Right atrium auricular region (tissue), 2 donors: ENCODE measurements around the gene PTPN11. TPM values are rescaled to one million over a fixed set of nuclear protein-coding genes. Genes with fewer than 3 reads are reported as not detected.

Experiments used
- DNase-seq: peaks from one replicate; pipeline ENCODE4 v3.0.0-alpha.2; 2019; ENCODE audit warnings: low spot score
- H3K27ac ChIP-seq, 2 donors: fragments of 200-600 bp; sonication (generic); 1 replicate in 1 of 2; 2 replicates in 1 of 2; pipeline ENCODE4 v1.5.1; 2016 to 2019
- H3K27me3 ChIP-seq, 2 donors: fragments of 200-600 bp; sonication (generic); one replicate each; pipeline versions ENCODE4 v1.5.1 to v1.6.0; 2017 to 2019
- H3K36me3 ChIP-seq: fragments of 200-600 bp; sonication (generic); one replicate; pipeline ENCODE4 v1.5.1; 2016
- H3K4me1 ChIP-seq, 2 donors: fragments of 200-600 bp; sonication (generic); one replicate each; pipeline versions ENCODE4 v1.5.1 to v1.6.0; 2017 to 2019
- H3K4me3 ChIP-seq, 2 donors: fragments of 200-600 bp; sonication (generic); 1 replicate in 1 of 2; 2 replicates in 1 of 2; pipeline ENCODE4 v1.5.1; 2017 to 2019; ENCODE audit warnings: mild to moderate bottlenecking in 1 of 2, moderate library complexity in 1 of 2
- H3K9me3 ChIP-seq, 2 donors: fragments of 200-600 bp; sonication (generic); one replicate each; pipeline ENCODE4 v1.5.1; 2019
- CTCF ChIP-seq, 2 donors: fragments of 200-600 bp; sonication (generic); IDR thresholded peaks; one replicate each; pipeline ENCODE4 v1.5.1; 2019; ENCODE audit warnings: antibody characterized with exemption in 2 of 2
- total RNA-seq, 2 donors: library from RNA; depleted of rRNA; stranded (reverse); fragments of >200 nt; gene quantifications; one replicate each; pipeline ENCODE4 v1.1.0, GENCODE V29; 2016

Gene PTPN11
- total RNA-seq, 2 donors from 2014 or later, result 70.8 to 97.9 TPM

- DNase-seq, result no peak
- no peak overlapping the region for H3K4me3 ChIP-seq
- H3K36me3 ChIP-seq, result peaks cover 3% of the 10 kb centered on the region
- no peak for TF ChIP-seq CTCF (IDR thresholded peaks at IDR 0.05)
- no peak overlapping the region for H3K27ac ChIP-seq
- no peaks in the 10 kb centered on the region for H3K27me3 ChIP-seq
- no peaks in the 10 kb centered on the region for H3K9me3 ChIP-seq
- no peaks in the 10 kb centered on the region for H3K4me1 ChIP-seq
These were observed 47.3 kb downstream of the PTPN11 start for GRCh38 chr12:112466011-112466422.

GRCh38 chr12:112466835-112467234, 48.1 kb downstream of the PTPN11 start:
- no peaks in the 10 kb centered on the region for H3K27me3 ChIP-seq
- H3K4me1 ChIP-seq, result no peaks in the 10 kb centered on the region
- no peak overlapping the region for H3K4me3 ChIP-seq
- peaks cover 1% of the 10 kb centered on the region for H3K36me3 ChIP-seq
- DNase-seq, result no peak
- H3K27ac ChIP-seq, result no peak overlapping the region
- H3K9me3 ChIP-seq, result no peaks in the 10 kb centered on the region
- no peak for TF ChIP-seq CTCF (IDR thresholded peaks at IDR 0.05)

- Histone ChIP-seq H3K9me3 (no peaks in the 10 kb centered on the region), H3K4me3 (no peak overlapping the region), H3K27me3 (no peaks in the 10 kb centered on the region), H3K27ac (no peak overlapping the region), H3K36me3 (peaks cover 11% of the 10 kb centered on the region), H3K4me1 (no peaks in the 10 kb centered on the region)
- TF ChIP-seq CTCF (IDR thresholded peaks at IDR 0.05), result no peak
- no peak for DNase-seq
These were observed 49.3 kb downstream of the PTPN11 start for GRCh38 chr12:112468046-112468445.

GRCh38 chr12:112473056-112473455, 54.3 kb downstream of the PTPN11 start:
- no peak overlapping the region for H3K27ac ChIP-seq
- no peaks in the 10 kb centered on the region for H3K9me3 ChIP-seq
- no peaks in the 10 kb centered on the region for H3K4me1 ChIP-seq
- no peaks in the 10 kb centered on the region for H3K27me3 ChIP-seq
- no peak overlapping the region for H3K4me3 ChIP-seq
- DNase-seq, result no peak
- H3K36me3 ChIP-seq, result peaks cover 50% of the 10 kb centered on the region
- no peak for TF ChIP-seq CTCF (IDR thresholded peaks at IDR 0.05)

GRCh38 chr12:112479413-112479812, 60.7 kb downstream of the PTPN11 start:
- TF ChIP-seq CTCF (IDR thresholded peaks at IDR 0.05), result no peak
- Histone ChIP-seq H3K27ac (no peak overlapping the region), H3K4me3 (no peak overlapping the region), H3K36me3 (peaks cover 80% of the 10 kb centered on the region), H3K4me1 (no peaks in the 10 kb centered on the region), H3K9me3 (no peaks in the 10 kb centered on the region), H3K27me3 (no peaks in the 10 kb centered on the region)
- no peak for DNase-seq

GRCh38 chr12:112480931-112481330, 62.2 kb downstream of the PTPN11 start:
- TF ChIP-seq CTCF (IDR thresholded peaks at IDR 0.05), result no peak
- H3K4me3 ChIP-seq, result no peak overlapping the region
- H3K27ac ChIP-seq, result no peak overlapping the region
- H3K27me3 ChIP-seq, result no peaks in the 10 kb centered on the region
- H3K4me1 ChIP-seq, result no peaks in the 10 kb centered on the region
- peaks cover 77% of the 10 kb centered on the region for H3K36me3 ChIP-seq
- no peak for DNase-seq
- H3K9me3 ChIP-seq, result no peaks in the 10 kb centered on the region
